Mucosa of rectum (tissue), 2 donors: ENCODE results near the gene CD274.

Experiments
- H3K27ac ChIP-seq, 2 donors: one replicate each; pipeline ENCODE4 v1.7.0; 2013; ENCODE audit warnings: inconsistent platforms in 2 of 2, low read depth in 2 of 2, low read length in 2 of 2
- H3K27me3 ChIP-seq, 2 donors: one replicate each; pipeline ENCODE4 v1.7.0; 2013; ENCODE audit warnings: low read length in 2 of 2; ENCODE audit not compliant: control insufficient read depth in 2 of 2, insufficient read depth in 2 of 2
- H3K36me3 ChIP-seq, 2 donors: one replicate each; pipeline ENCODE4 v1.7.0; 2013; ENCODE audit warnings: low read length in 2 of 2; ENCODE audit not compliant: control insufficient read depth in 2 of 2, insufficient read depth in 2 of 2
- H3K4me1 ChIP-seq, 2 donors: one replicate each; pipeline ENCODE4 v1.7.0; 2013; ENCODE audit warnings: low read length in 2 of 2, mild to moderate bottlenecking in 1 of 2; ENCODE audit not compliant: control insufficient read depth in 2 of 2, insufficient read depth in 2 of 2
- H3K4me3 ChIP-seq, 2 donors: one replicate each; pipeline ENCODE4 v1.7.0; 2013; ENCODE audit warnings: low read length in 2 of 2
- H3K9ac ChIP-seq, 2 donors: one replicate each; pipeline ENCODE4 v1.7.0; 2013; ENCODE audit warnings: low read length in 2 of 2, low read depth in 1 of 2, mild to moderate bottlenecking in 1 of 2
- H3K9me3 ChIP-seq, 2 donors: one replicate each; pipeline ENCODE4 v1.7.0; 2013; ENCODE audit warnings: low read length in 2 of 2; ENCODE audit not compliant: control insufficient read depth in 2 of 2
- donor health status: healthy.
- donor health status: Normal muscosa, but diverticular disease.

The CD274 gene

DNA sequence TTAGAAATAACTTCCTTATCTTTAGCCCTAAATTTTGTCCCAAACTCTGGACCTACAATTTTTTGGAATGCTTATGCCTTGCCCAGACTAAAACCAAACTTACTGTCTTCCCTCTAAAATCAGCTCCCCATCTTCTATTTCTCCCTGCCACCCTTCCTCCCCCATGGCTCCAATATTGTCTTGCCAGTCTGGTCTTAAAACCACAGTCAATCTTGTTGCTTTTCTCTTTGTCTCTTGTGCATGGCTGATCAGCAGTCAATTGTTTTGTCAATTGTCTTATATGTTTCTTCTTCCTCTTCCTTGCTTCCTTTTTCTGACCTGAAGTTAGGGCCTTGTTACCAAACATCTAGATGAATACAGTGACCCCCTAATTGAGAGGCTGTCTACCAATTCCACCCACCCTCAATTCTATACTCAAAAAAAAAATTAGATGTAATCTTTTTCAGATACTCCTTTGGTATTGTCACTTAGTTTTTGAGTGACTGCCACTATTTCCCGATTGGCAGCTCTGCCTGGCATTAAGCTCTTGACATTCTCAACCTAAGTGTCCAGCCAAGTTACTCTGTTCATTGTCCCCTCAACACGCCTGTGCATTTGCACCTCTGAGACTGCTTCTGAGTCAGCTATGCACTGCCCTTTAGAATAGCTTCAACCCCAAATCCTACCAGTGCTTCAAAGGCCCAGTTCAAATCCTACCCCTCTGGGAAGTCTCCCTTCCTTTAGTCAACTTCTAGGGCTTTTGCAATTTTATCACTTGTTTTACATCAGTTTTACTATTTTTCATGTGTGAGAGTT, 62.5 kb downstream of the CD274 start:
- Histone ChIP-seq H3K27me3 (no peaks in the 10 kb centered on the region), H3K9ac (no peak overlapping the region), H3K9me3 (no peaks in the 10 kb centered on the region), H3K4me1 (no peaks in the 10 kb centered on the region), H3K4me3 (no peak overlapping the region), H3K27ac (no peak overlapping the region), H3K36me3 (no peaks in the 10 kb centered on the region)

DNA sequence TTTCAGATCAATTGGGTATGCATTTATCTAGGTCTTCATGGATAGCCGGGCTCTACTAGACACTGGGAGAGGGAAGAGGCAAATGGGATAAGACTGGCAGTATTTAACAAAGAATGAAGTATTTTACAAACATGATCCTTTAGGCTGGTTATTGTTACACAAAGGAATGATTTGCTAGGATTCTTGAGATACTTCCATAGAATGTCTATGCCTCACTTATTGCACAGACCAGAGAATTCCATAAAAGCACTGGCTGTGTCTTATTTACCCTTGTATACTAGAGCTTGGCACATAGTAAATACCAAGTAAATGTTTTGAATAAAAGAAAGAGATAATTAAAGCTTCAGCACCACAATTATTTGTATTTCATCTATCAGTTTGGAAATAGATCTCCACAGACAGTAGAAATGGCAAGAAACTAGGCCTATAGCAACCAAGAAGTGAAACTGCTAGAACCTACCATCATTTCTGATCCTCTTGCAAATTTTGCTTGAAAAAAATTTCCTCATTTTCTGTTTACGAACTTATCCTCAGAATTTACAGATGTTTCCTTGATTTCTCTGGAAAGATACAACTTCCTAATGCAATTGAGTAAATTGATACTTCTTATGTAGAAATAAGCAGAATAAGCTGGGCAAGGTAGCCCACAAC, 63.7 kb downstream of the CD274 start:
- Histone ChIP-seq H3K36me3 (no peaks in the 10 kb centered on the region), H3K27ac (no peak overlapping the region), H3K9me3 (no peaks in the 10 kb centered on the region), H3K4me3 (no peak overlapping the region), H3K9ac (no peak overlapping the region), H3K4me1 (no peaks in the 10 kb centered on the region), H3K27me3 (no peaks in the 10 kb centered on the region)

DNA sequence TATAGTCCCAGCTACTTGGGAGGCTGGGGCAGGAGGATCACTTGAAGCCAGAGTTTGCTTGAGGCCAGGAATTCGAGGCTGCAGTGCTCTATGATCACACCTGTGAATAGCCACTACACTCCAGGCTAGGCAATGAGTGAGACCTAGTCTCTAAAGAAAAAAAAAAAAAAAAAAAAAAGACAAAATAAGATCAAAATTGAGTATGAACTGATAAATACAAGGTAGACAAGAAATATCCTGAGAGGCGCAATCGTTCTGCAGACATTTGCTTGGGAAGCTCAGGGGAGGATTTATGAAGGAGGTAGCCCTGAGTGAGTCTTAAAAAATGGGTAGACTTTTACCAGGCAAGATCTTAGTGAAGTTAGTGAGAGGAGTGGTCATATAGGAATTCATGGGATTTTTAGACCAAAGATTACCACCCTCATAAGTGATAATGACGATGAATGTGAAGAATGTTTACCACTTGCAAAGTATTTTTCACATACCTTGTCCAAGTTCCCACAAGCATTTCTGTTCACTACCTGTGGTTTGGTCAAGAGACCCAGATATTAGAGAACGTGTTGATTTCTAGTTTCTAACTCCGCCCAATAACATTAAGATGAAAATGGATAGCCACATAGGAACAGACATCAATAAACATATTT, 64.4 kb downstream of the CD274 start:
- Histone ChIP-seq H3K27me3 (no peaks in the 10 kb centered on the region), H3K4me1 (no peaks in the 10 kb centered on the region)

DNA sequence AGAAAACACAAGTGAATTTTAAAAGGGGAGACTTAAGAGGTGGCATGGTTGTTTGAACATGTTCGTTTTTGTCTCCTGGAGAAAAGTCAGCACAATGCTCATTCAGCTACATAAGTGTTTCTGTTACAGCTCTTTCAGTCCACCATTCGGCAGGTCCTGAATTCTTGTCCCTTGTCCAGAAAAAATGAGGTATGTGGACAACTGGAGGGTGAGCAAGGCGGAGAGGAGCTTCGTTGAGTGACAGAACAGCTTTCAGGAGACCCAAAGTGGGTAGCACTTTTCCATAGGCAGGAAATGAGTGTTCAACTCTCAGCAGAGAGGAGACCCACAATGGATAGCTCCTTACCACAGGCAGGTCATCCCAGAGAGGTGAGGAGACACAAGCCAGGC, 64.9 kb downstream of the CD274 start:
- Histone ChIP-seq H3K4me3 (no peak overlapping the region), H3K9ac (no peak overlapping the region), H3K9me3 (no peaks in the 10 kb centered on the region), H3K27me3 (no peaks in the 10 kb centered on the region), H3K4me1 (no peaks in the 10 kb centered on the region), H3K27ac (no peak overlapping the region), H3K36me3 (no peaks in the 10 kb centered on the region)

More for the DNA sequence above, 64.4 kb downstream of the CD274 start:
- Histone ChIP-seq H3K4me3 (no peak overlapping the region), H3K9me3 (no peaks in the 10 kb centered on the region), H3K27ac (no peak overlapping the region), H3K9ac (no peak overlapping the region), H3K36me3 (no peaks in the 10 kb centered on the region)

DNA sequence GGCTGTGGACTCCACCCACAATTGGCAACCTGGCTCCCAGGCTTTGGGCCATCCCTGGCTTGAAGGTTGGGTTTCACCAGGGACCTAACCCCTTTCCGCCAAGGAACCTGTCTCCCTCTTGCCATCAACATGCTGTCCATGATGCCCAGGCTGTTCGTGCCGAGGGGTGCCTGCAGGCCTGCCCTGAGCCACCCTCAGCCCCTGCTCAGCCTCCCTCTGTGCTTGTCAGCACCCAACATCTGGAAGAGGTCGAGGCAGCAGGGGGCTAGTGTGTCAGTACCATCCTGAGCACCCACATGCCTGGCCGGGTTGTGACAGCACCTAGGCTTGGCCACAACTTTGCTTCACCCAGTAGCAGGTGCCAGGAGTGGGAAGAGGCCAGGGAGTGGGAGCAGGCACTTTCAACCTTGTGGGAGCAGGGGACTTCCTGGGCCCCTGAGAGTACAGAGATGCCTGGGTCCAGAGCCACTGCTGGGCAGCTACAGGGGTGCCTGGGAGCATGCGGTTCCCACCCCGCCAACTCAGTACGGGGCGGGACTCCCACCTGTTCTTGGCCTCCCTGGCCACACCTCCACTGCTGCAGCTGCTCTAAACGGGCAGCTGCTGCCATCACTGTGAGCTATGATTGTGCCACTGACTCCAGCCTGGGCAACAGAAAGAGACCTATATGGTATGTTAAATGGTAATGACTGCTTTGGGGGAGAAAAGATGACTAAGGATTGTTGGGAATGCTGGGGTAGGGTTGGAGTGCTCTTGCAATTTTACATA, 66.3 kb downstream of the CD274 start:
- no peaks in the 10 kb centered on the region for H3K4me1 ChIP-seq
- no peak overlapping the region for H3K9ac ChIP-seq
- no peaks in the 10 kb centered on the region for H3K9me3 ChIP-seq
- H3K4me3 ChIP-seq, result no peak overlapping the region
- H3K27me3 ChIP-seq, result no peaks in the 10 kb centered on the region
- H3K27ac ChIP-seq, result no peak overlapping the region
- no peaks in the 10 kb centered on the region for H3K36me3 ChIP-seq

DNA sequence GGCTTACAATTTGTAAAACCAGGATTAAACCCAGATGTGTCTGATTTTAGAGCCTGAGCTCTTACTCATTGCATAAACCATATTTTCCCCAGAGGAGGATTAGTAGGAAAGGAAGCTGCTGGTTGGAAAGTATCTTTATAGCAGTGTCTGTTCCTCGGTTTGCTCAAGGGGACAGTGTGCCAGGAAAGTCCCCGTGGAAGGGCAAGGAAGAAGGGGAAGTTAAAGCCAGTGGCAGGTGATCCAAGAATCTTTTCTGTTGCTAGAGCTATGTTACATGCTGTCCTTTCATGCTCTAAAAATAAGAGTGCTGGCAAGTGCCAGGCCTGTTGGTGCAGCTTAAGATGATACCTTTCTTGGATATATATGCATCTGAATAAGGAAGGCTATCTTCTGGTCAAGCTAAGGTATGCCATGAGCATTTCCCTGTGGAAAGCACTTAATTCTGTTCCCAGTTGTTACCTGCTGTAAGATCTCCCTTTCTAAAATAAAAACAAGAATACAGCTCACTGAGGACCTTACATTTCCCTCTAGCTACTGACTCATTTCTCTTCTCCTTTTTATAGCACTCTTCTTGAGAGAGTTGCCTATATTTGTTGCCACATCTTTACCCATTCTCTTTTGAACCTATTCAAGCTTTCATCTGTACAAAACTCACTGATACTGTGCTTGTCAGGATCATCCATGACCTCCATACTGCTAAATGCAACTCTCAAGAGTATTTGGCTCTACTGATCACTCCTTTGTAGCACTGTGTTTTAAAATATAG, 68.0 kb downstream of the CD274 start:
- Histone ChIP-seq H3K36me3 (no peaks in the 10 kb centered on the region), H3K9ac (no peak overlapping the region), H3K27ac (no peak overlapping the region), H3K4me3 (no peak overlapping the region), H3K9me3 (no peaks in the 10 kb centered on the region), H3K27me3 (no peaks in the 10 kb centered on the region), H3K4me1 (no peaks in the 10 kb centered on the region)

DNA sequence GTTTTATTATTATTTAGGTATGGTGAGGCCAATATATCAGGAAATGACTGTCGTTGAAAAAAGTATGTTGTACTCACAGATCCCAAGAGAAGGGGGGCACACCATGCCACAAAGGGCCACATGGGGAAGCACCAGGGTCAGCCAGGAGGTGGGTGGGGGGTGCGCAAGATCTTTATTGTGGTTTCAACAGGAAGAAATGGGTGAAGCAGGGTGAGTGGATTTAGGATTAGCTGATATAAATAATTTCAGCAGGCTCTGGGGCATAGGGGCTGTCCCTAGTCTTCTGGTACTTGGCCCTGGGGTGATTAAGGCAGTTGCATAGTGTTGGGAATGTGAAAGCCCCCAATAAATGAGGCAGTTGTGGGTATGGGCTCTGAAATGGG, 68.6 kb downstream of the CD274 start:
- no peak overlapping the region for H3K27ac ChIP-seq
- no peaks in the 10 kb centered on the region for H3K9me3 ChIP-seq
- H3K4me3 ChIP-seq, result no peak overlapping the region
- no peaks in the 10 kb centered on the region for H3K4me1 ChIP-seq
- H3K27me3 ChIP-seq, result no peaks in the 10 kb centered on the region
- H3K9ac ChIP-seq, result no peak overlapping the region
- no peaks in the 10 kb centered on the region for H3K36me3 ChIP-seq
